Stomach (tissue), 9 donors: ENCODE measurements around the gene EPHB1. TPM values are rescaled to one million over a fixed set of nuclear protein-coding genes. Genes with fewer than 3 reads are reported as not detected.

Experiments
- DNase-seq, 2 donors: peaks; one replicate each; pipeline versions ENCODE4 v3.0.0 to v3.0.0-alpha.2; 2013 to 2019
- H3K27ac ChIP-seq, 5 donors: fragments of 200-600 bp in 4 of 5; sonication (generic) in 4 of 5; one replicate each; pipeline ENCODE4 v1.5.1; 2013 to 2019; ENCODE audit warnings: mild to moderate bottlenecking in 1 of 5, moderate library complexity in 1 of 5
- H3K27me3 ChIP-seq, 3 donors: fragments of 200-600 bp; sonication (generic); one replicate each; pipeline ENCODE4 v1.5.1; 2017 to 2019; ENCODE audit warnings: mixed run types in 1 of 3
- H3K36me3 ChIP-seq, 4 donors: fragments of 200-600 bp; sonication (generic); 1 replicate in 3 of 4; 2 replicates in 1 of 4; pipeline ENCODE4 v1.5.1; 2016 to 2019
- H3K4me1 ChIP-seq, 4 donors: fragments of 200-600 bp; sonication (generic); one replicate each; pipeline ENCODE4 v1.5.1; 2016 to 2019
- H3K4me3 ChIP-seq, 4 donors: fragments of 200-600 bp; sonication (generic) in 3 of 4; one replicate each; pipeline ENCODE4 v1.5.1; 2016 to 2019; ENCODE audit warnings: mild to moderate bottlenecking in 1 of 4
- H3K9me3 ChIP-seq, 4 donors: fragments of 200-600 bp; sonication (generic); one replicate each; pipeline ENCODE4 v1.5.1; 2016 to 2019
- CTCF ChIP-seq, 7 experiments: fragments of 450-650 bp in 4 of 7; fragments of 200-600 bp in 3 of 7; sonication (generic) in 3 of 7; IDR thresholded peaks; one replicate each; pipeline ENCODE4 v1.5.1; 2016 to 2019; ENCODE audit warnings: antibody characterized with exemption in 7 of 7, control low read depth in 2 of 7, mild to moderate bottlenecking in 1 of 7
- EP300 ChIP-seq: sonication (generic); formaldehyde crosslinking; IDR thresholded peaks from one replicate; pipeline ENCODE4 v1.6.1; 2017; ENCODE audit warnings: antibody characterized with exemption
- POLR2A ChIP-seq, 4 donors: fragments of 450-650 bp; IDR thresholded peaks; one replicate each; pipeline ENCODE4 v1.6.1; 2016; ENCODE audit warnings: antibody characterized with exemption in 4 of 4, control low read depth in 2 of 4, mild to moderate bottlenecking in 1 of 4, moderate library complexity in 1 of 4
- POLR2AphosphoS5 ChIP-seq, 3 donors: sonication (generic); formaldehyde crosslinking; IDR thresholded peaks; one replicate each; pipeline ENCODE4 v1.6.1; 2016; ENCODE audit warnings: antibody characterized with exemption in 3 of 3
- WGBS, 5 donors: extraction: QIAGEN DNeasy Blood & Tissue Kit in 3 of 5; methylation state at CpG; one replicate each; pipeline versions ENCODE4 v1.1.5 to v1.1.7; 2013 to 2018; 5-methylcytosine and 5-hydroxymethylcytosine counted together
- intact Hi-C: fragments of 100-400 bp; cut with DNase I; formaldehyde crosslinking; loops from one replicate; pipeline ENCODE4 v1.15.1; 2023; ENCODE audit warnings: low total_unique reads
- polyA plus RNA-seq, 3 donors: library from polyadenylated mRNA; stranded (reverse); fragments of 200-250 nt; gene quantifications; one replicate each; pipeline ENCODE4 v1.2.3, GENCODE V29; 2013
- total RNA-seq, 5 donors: library from RNA; depleted of rRNA; stranded (reverse); fragments of >200 nt; gene quantifications; one replicate each; pipeline versions ENCODE4 v1.1.0 to v1.2.3, GENCODE V29; 2014 to 2016
- donor health status: healthy with polysubstance abuse.
- donor health status: Bipolar disorder and iron deficiency.
- donor health status: healthy.

Gene EPHB1
- total and polyA plus RNA-seq, 8 donors, result 0.13 to 2.3 (median 1.0) TPM; not detected in 4

GRCh38 chr3:134898181-134898754, 103.2 kb downstream of the EPHB1 start:
- no peak overlapping the region for H3K27ac ChIP-seq
- H3K9me3 ChIP-seq, result no peaks in the 10 kb centered on the region
- intact Hi-C loops, result no loop called here
- no peak overlapping the region for H3K4me3 ChIP-seq
- WGBS, 5 donors, result 79 to 85% (median 80%) methylated on average over 7 of the region's 7 CpGs
- TF ChIP-seq EP300 (no peak), POLR2AphosphoS5 (IDR thresholded peaks at IDR 0.05) (no peak), POLR2A (IDR thresholded peaks at IDR 0.05) (no peak), CTCF (IDR thresholded peaks at IDR 0.05) (no peak)
- H3K36me3 ChIP-seq, result no peaks in the 10 kb centered on the region
- no peaks in the 10 kb centered on the region for H3K27me3 ChIP-seq
- no peaks in the 10 kb centered on the region for H3K4me1 ChIP-seq
- no peak for DNase-seq

GRCh38 chr3:134899786-134900185, 104.7 kb downstream of the EPHB1 start:
- H3K27ac ChIP-seq, result no peak overlapping the region
- no peaks in the 10 kb centered on the region for H3K36me3 ChIP-seq
- intact Hi-C loops, result no loop called here
- no peak for DNase-seq
- no peak for TF ChIP-seq EP300
- no peak for TF ChIP-seq POLR2AphosphoS5 (IDR thresholded peaks at IDR 0.05)
- no peak for TF ChIP-seq CTCF (IDR thresholded peaks at IDR 0.05)
- TF ChIP-seq POLR2A (IDR thresholded peaks at IDR 0.05), result no peak
- peaks cover 0 to 3% (median 0%) of the 10 kb centered on the region in 4 donors for H3K4me1 ChIP-seq
- no peak overlapping the region for H3K4me3 ChIP-seq
- WGBS, 5 donors, result 68 to 88% (median 86%) methylated on average over 1 of the region's 1 CpG
- no peaks in the 10 kb centered on the region for H3K9me3 ChIP-seq
- H3K27me3 ChIP-seq, result no peaks in the 10 kb centered on the region

GRCh38 chr3:134900482-134900881, 105.4 kb downstream of the EPHB1 start:
- no peaks in the 10 kb centered on the region for H3K9me3 ChIP-seq
- no peak for DNase-seq
- 69 to 96% (median 90%) methylated on average over 1 of the region's 1 CpG for WGBS, 5 donors
- H3K27me3 ChIP-seq, result no peaks in the 10 kb centered on the region
- H3K36me3 ChIP-seq, result no peaks in the 10 kb centered on the region
- H3K4me1 ChIP-seq, result peaks cover 0 to 6% (median 0%) of the 10 kb centered on the region in 4 donors
- TF ChIP-seq EP300 (no peak), POLR2A (IDR thresholded peaks at IDR 0.05) (no peak), POLR2AphosphoS5 (IDR thresholded peaks at IDR 0.05) (no peak), CTCF (IDR thresholded peaks at IDR 0.05) (no peak)
- intact Hi-C loops, result no loop called here
- no peak overlapping the region for H3K27ac ChIP-seq
- H3K4me3 ChIP-seq, result no peak overlapping the region

- Histone ChIP-seq H3K27me3 (no peaks in the 10 kb centered on the region), H3K27ac (no peak overlapping the region), H3K4me3 (no peak overlapping the region), H3K36me3 (no peaks in the 10 kb centered on the region), H3K4me1 (peaks cover 0 to 6% (median 0%) of the 10 kb centered on the region in 4 donors), H3K9me3 (no peaks in the 10 kb centered on the region)
- DNase-seq, result no peak
- TF ChIP-seq POLR2A (IDR thresholded peaks at IDR 0.05) (no peak), EP300 (no peak), CTCF (IDR thresholded peaks at IDR 0.05) (no peak), POLR2AphosphoS5 (IDR thresholded peaks at IDR 0.05) (no peak)
- intact Hi-C loops, result no loop called here
- 79 to 96% (median 88%) methylated on average over 2 of the region's 2 CpGs for WGBS, 5 donors
Observed at GRCh38 chr3:134901461-134901860, 106.4 kb downstream of the EPHB1 start.
